MM.1S (cell line): ENCODE measurements around the gene NDUFAF7.

Experiments
- EZH2 ChIP-seq: fragments of 300-600 bp; sonication (generic); optimal IDR thresholded peaks from 2 replicates; pipeline ENCODE3; 2017; ENCODE audit warnings: low read depth, mild to moderate bottlenecking, antibody characterized with exemption, low read length, mixed read lengths
- TF ChIP-seq, protein P1 (sequence below): fragments of 300-600 bp; sonication (generic); IDR thresholded peaks from 2 replicates; pipeline ENCODE4 v1.5.1; 2016; ENCODE audit warnings: antibody characterized with exemption, low read length, mixed read lengths

DNA sequence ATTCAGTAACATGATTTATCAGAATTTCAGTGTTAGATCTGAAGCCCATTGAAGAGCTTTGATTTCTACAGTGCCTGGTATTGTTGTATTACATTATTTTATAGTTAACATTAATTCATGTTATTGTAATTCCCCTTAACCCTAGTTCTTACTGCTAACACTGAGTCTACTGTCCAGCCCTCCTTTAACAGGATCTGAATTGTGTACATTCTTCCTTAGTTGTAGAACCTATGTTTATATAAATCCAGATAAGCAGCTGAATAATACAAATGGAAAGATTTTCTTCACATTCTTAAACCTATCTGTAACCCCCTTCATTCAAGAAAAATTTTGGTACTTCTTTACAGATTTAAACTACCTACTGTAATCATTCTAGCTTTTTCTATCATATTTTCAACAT is 14.7 kb downstream of the NDUFAF7 start:
- no peak for TF ChIP-seq EZH2
- TF ChIP-seq, protein P1, sequence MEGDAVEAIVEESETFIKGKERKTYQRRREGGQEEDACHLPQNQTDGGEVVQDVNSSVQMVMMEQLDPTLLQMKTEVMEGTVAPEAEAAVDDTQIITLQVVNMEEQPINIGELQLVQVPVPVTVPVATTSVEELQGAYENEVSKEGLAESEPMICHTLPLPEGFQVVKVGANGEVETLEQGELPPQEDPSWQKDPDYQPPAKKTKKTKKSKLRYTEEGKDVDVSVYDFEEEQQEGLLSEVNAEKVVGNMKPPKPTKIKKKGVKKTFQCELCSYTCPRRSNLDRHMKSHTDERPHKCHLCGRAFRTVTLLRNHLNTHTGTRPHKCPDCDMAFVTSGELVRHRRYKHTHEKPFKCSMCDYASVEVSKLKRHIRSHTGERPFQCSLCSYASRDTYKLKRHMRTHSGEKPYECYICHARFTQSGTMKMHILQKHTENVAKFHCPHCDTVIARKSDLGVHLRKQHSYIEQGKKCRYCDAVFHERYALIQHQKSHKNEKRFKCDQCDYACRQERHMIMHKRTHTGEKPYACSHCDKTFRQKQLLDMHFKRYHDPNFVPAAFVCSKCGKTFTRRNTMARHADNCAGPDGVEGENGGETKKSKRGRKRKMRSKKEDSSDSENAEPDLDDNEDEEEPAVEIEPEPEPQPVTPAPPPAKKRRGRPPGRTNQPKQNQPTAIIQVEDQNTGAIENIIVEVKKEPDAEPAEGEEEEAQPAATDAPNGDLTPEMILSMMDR, result no peak
